NCI-H2171 (cell line): ENCODE results near the gene DGCR2.
"Not testable (repeated sequence)": the region's sequence is repeated elsewhere in the genome, so short reads cannot be mapped to it uniquely, and the experiment has no call there.

ENCODE experiments used
- DNase-seq: peaks from one replicate; lab custom pipeline; 2025; lab: John Stamatoyannopoulos, UW

DGCR2 gene, protein sequence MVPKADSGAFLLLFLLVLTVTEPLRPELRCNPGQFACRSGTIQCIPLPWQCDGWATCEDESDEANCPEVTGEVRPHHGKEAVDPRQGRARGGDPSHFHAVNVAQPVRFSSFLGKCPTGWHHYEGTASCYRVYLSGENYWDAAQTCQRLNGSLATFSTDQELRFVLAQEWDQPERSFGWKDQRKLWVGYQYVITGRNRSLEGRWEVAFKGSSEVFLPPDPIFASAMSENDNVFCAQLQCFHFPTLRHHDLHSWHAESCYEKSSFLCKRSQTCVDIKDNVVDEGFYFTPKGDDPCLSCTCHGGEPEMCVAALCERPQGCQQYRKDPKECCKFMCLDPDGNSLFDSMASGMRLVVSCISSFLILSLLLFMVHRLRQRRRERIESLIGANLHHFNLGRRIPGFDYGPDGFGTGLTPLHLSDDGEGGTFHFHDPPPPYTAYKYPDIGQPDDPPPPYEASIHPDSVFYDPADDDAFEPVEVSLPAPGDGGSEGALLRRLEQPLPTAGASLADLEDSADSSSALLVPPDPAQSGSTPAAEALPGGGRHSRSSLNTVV

GRCh38 chr22:19122143-19122751 lies at the start of gene DGCR2:
TSS of gene DGCR2 (minus strand) at chr22:19122412. CDS start at chr22:19122206, 206 bp downstream.
- DNase-seq, result peak; percentile 97

DNA sequence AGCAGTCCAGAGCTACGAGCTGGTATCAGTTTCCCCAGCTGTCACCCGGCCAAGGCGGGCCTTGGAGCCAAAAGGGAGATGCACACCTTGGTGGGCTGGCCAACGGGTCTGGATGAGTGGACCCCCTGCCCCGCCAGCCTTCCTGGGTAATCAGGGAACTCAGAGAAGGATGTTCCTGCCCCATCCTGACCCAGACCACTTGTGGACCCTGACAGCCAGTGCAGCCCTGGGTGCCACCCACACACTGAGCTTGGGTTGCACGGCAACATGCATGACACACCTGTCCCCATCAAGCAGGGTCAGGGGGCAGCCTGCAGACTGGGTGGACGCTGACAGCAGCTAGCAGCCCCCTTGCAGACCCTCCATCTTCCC lies 47.7 kb upstream of the DGCR2 start:
- no peak for DNase-seq

- no peak for DNase-seq
Measured at GRCh38 chr22:19169002-19169946, 47.1 kb upstream of the DGCR2 start.

- no peak for DNase-seq
Measured at GRCh38 chr22:19168088-19168890, 46.1 kb upstream of the DGCR2 start.

- DNase-seq, result no peak
Measured at GRCh38 chr22:19167106-19167869, 45.1 kb upstream of the DGCR2 start.

- no peak for DNase-seq
Measured at GRCh38 chr22:19166421-19166820, 44.2 kb upstream of the DGCR2 start.

DNA sequence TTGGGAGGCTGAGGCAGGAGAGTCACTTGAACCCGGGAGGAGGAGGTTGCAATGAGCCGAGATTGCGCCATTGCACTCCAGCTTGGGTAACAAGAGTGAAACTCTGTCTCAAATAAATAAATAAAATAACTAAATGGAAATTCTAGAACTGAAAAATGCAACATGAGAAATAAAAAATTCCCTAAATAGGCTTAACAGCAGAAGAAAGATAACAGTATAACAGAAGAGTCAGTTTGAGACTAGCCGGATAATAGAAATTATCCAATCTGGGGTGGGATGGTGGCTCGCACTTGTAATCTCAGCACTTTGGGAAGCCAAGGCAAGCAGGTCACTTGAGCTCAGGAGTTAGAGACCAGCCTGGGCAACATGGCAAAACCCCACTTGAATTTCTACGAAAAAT lies 42.2 kb upstream of the DGCR2 start:
- DNase-seq, result no peak

DNA sequence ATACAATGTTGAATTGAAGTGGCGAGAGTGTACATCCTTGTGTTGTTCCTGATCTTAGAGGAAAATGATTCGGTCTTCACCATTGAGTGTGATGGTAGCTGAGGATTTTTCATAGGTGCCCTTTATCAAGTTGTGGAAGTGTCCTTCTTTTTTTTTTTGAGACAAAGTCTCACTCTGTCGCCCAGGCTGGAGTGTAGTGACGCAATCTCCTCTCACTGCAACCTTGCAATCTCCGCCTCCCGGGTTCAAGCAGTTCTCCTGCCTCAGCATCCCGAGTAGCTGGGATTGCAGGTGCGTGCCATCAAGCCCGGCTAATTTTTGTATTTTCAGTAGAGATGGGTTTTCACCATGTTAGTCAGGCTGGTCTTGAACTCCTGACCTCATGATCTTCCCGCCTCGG lies 36.4 kb upstream of the DGCR2 start:
- DNase-seq, result not testable (repeated sequence)

DNA sequence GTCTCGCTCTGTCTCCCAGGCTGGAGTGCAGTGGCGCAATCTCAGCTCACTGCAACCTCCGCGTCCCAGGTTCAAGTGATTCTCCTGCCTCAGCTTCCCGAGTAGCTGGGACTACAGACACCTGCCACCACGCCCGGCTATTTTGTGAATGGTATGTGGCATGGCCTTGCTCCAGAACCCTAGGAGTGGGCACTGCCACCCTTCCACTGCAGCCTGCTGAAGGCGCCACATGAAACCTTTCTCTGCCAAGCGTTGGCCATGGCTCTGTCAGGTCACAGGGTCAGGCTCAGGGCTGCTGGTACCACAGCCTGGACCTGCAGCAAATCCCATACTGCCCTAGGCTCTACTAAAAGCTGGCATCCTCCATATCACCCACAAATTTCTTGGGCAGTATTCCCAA lies 33.9 kb upstream of the DGCR2 start:
- not testable (repeated sequence) for DNase-seq

GRCh38 chr22:19152942-19153883 lies 31.0 kb upstream of the DGCR2 start:
- no peak for DNase-seq

GRCh38 chr22:19151329-19152191 lies 29.3 kb upstream of the DGCR2 start:
- no peak for DNase-seq

- DNase-seq, result no peak
Measured at GRCh38 chr22:19150482-19151328, 28.5 kb upstream of the DGCR2 start.

DNA sequence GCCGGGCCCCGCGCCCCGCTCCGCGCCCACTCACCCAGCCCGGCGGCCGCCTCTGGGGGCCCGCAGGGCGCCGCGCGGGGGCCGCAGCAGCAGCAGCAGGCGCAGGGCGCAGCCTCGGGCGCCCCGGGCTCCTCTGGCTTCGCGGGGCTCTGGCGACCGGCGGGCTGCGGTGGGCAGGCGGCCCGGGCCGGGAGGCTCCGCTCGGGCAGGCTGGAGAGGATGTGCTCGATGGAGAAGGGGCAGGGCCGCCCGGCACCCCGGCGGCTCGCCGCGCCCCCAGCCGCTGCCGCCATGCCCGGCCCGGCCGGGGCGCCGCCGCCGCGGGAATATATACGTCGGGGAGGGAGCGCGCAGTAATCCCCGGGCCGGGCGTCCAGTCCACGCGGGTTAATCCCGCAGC lies 27.8 kb upstream of the DGCR2 start, which contains the start of gene GSC2:
Gene GSC2 (minus strand): TSS at position 302 of the 400 bp plus-strand sequence. CDS start 9 bp downstream, at position 293.
- DNase-seq, result no peak

GRCh38 chr22:19149047-19149883 lies 27.1 kb upstream of the DGCR2 start:
- DNase-seq, result peak; percentile 10

DNA sequence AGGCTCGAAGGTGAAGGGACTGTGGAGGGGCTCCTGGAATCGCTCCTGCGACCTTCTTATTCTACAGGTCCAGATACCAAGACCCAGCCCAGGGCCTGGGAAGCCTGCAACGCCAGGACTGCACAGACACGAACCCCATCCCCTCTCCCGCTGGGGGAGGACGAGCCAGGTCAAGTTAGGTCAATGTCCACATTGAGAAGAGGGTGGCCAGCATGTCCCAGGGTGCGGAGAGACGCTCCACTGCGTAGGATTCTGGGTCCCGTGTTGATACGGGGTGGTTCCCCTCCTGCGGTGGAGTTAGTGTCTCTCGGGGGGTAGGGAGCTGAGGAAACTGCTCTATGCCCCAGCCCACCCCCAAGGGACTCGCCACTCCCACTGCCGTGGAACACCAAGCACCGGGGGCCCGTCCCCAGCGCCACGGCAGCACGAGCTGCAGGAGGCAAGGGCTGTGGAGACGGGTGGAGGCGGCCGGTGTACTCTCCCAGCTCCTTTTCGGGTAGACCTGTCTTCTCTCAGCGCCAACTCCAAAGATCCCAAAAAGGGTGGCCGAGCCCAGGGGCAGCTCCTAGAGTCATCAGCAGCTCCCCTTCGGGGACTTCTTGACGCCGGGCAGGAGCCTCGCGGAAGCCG lies 26.3 kb upstream of the DGCR2 start:
- DNase-seq, result no peak

GRCh38 chr22:19147195-19147780 lies 25.1 kb upstream of the DGCR2 start:
- no peak for DNase-seq
